ENCODE data around the gene MDM2.

GRCh38 chr12:68765696-68766095 lies 42.3 kb upstream of the MDM2 start:
- TF ChIP-seq CTCF (IDR thresholded peaks at IDR 0.05) (no peak), MXD4 (CRISPR knock-in tag; IDR thresholded peaks at IDR 0.05; ENCODE audit: borderline replicate concordance) (no peak), ZNF512 (CRISPR knock-in tag; IDR thresholded peaks at IDR 0.05; ENCODE audit: borderline replicate concordance) (no peak)
